K562 (cell line): Measurements from ENCODE around the gene KLHL6. TPM values are rescaled to one million over a fixed set of nuclear protein-coding genes. Genes with fewer than 3 reads are reported as not detected.
A peak's percentile ranks its signal among the peaks of the same experiment; 100 is the strongest.

ENCODE experiments used
- CXXC5 ChIP-seq: fragments of 250-450 bp; sonication (Bioruptor Pico); IDR thresholded peaks from 2 replicates; pipeline ENCODE4 v1.8.0; 2022; ENCODE audit warnings: inconsistent platforms, mild to moderate bottlenecking, moderate library complexity
- ILK ChIP-seq: fragments of 450-650 bp; IDR thresholded peaks from 2 replicates; pipeline ENCODE4 v1.6.1; 2016; ENCODE audit warnings: missing genetic modification characterization, low read depth, mild to moderate bottlenecking, missing compliant biosample characterization, moderate library complexity, borderline replicate concordance
- NCOA4 ChIP-seq: fragments of 450-650 bp; IDR thresholded peaks from 2 replicates; pipeline ENCODE4 v1.6.1; 2018; ENCODE audit warnings: mild to moderate bottlenecking; ENCODE audit not compliant: partially characterized antibody
- NR1H2 ChIP-seq: sonication (generic); formaldehyde crosslinking; IDR thresholded peaks from 2 replicates; pipeline ENCODE4 v1.4.0; 2020; ENCODE audit warnings: mild to moderate bottlenecking, missing genetic modification reagents
- POLR2G ChIP-seq: fragments of 200-400 bp; formaldehyde crosslinking; IDR thresholded peaks from 2 replicates; pipeline ENCODE4 v1.6.1; 2017; ENCODE audit warnings: low read depth, mild to moderate bottlenecking, antibody characterized with exemption, low read length, moderate library complexity
- RBM14 ChIP-seq: fragments of 200-400 bp; formaldehyde crosslinking; IDR thresholded peaks from 2 replicates; pipeline ENCODE4 v1.6.1; 2018; ENCODE audit warnings: low read depth, mild to moderate bottlenecking, low read length, moderate library complexity, borderline replicate concordance; ENCODE audit not compliant: insufficient read depth
- TAF9B ChIP-seq: fragments of 450-650 bp; IDR thresholded peaks from 2 replicates; pipeline ENCODE4 v1.6.1; 2018; ENCODE audit warnings: mild to moderate bottlenecking; ENCODE audit not compliant: partially characterized antibody
- WHSC1 ChIP-seq: IDR thresholded peaks from one replicate; pipeline ENCODE4 v1.6.1; 2012; ENCODE audit warnings: low read length, control low read depth, inconsistent platforms
- ZNF75A ChIP-seq: fragments of 450-650 bp; formaldehyde crosslinking; IDR thresholded peaks from 2 replicates; pipeline ENCODE4 v1.4.0; 2020; ENCODE audit warnings: mild to moderate bottlenecking
- polyA plus RNA-seq, 8 experiments: library from polyadenylated mRNA; depleted of rRNA in 4 of 8; stranded (reverse) in 5 of 8; unstranded in 3 of 8; fragments of >200 nt; fragmentation: Nextera tagmentation in 2 of 8; fragmentation: Illumina TruSeq in 1 of 8; extraction: Ambion mirVana in 2 of 8; extraction: Trizol in 1 of 8; gene quantifications; 2 replicates each; pipeline versions ENCODE4 v1.2.1 to v1.2.3, GENCODE V29; 2011 to 2014; ENCODE audit warnings: inconsistent platforms in 1 of 8, missing spikeins in 1 of 8
- total RNA-seq, 7 experiments: library from RNA; depleted of rRNA in 6 of 7; stranded (reverse); fragments of >200 nt in 6 of 7; fragmentation: Illumina TruSeq in 2 of 7; extraction: Trizol in 2 of 7; gene quantifications; 2 replicates each; pipeline versions ENCODE4 v1.2.1 to v1.2.3, GENCODE V29; 2011 to 2021; ENCODE audit warnings: low replicate concordance in 1 of 7
- TF ChIP-seq, protein P1 (sequence below): fragments of 450-650 bp; IDR thresholded peaks from 2 replicates; pipeline ENCODE4 v1.6.1; 2017; ENCODE audit warnings: antibody characterized with exemption, mild to moderate bottlenecking
- TF ChIP-seq, protein P2 (sequence below): sonication (generic); formaldehyde crosslinking; IDR thresholded peaks from 2 replicates; pipeline ENCODE4 v1.8.0; 2023; ENCODE audit warnings: missing genetic modification reagents, mild to moderate bottlenecking, borderline replicate concordance
- TF ChIP-seq, protein P3 (sequence below), 2 experiments: fragments of 450-650 bp; IDR thresholded peaks; 2 replicates each; pipeline ENCODE4 v1.6.1; 2016
- TF ChIP-seq, protein P4 (sequence below): IDR thresholded peaks from 2 replicates; pipeline ENCODE4 v1.6.1; 2012; ENCODE audit warnings: low read depth, low read length, improper control_type of control experiment, borderline replicate concordance

Gene KLHL6
- total and polyA plus RNA-seq, 9 of the 15 experiments (the other 6 are each of a cell fraction or from before 2014, with no cell fraction given) = 0.18 to 2.1 (median 1.4) TPM

DNA sequence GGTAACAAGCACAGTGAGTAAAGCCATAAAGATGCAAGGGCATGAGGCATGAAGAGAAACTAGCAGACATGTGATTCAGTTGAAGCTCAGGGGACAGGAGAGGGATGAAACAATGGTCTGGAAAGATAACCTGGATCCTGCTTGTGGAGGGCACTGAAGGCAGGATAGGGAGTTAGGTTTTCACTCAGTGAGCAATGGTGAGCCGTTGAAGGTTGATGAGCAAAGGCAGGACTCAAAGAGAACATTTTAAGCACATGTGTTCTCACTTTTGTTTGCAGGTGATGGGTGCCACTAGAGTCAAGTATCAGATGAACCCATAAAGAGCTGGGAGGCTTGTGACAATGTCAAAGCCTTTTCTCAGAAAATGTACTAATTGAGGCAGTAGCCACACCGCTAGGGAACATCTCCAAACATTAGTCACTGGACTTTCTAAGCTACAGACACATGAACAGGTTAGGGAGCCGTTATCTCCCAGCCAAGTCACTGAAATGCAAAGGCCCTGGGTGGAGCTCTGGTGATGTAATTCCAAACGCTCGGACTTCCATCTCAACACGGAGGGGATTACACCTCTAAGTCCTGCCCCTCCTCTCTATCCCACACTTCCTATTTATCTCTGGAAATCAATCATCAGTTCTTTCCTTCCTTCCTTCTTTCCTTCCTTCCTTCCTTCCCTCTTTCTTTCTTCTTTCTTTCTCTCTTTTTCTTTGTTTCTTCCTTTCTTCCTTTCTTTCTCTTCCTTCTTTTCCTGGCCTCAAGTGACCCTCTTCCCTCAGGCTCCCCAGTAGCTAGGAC, 22.7 kb downstream of the KLHL6 start (continued):
- TF ChIP-seq, protein P1, sequence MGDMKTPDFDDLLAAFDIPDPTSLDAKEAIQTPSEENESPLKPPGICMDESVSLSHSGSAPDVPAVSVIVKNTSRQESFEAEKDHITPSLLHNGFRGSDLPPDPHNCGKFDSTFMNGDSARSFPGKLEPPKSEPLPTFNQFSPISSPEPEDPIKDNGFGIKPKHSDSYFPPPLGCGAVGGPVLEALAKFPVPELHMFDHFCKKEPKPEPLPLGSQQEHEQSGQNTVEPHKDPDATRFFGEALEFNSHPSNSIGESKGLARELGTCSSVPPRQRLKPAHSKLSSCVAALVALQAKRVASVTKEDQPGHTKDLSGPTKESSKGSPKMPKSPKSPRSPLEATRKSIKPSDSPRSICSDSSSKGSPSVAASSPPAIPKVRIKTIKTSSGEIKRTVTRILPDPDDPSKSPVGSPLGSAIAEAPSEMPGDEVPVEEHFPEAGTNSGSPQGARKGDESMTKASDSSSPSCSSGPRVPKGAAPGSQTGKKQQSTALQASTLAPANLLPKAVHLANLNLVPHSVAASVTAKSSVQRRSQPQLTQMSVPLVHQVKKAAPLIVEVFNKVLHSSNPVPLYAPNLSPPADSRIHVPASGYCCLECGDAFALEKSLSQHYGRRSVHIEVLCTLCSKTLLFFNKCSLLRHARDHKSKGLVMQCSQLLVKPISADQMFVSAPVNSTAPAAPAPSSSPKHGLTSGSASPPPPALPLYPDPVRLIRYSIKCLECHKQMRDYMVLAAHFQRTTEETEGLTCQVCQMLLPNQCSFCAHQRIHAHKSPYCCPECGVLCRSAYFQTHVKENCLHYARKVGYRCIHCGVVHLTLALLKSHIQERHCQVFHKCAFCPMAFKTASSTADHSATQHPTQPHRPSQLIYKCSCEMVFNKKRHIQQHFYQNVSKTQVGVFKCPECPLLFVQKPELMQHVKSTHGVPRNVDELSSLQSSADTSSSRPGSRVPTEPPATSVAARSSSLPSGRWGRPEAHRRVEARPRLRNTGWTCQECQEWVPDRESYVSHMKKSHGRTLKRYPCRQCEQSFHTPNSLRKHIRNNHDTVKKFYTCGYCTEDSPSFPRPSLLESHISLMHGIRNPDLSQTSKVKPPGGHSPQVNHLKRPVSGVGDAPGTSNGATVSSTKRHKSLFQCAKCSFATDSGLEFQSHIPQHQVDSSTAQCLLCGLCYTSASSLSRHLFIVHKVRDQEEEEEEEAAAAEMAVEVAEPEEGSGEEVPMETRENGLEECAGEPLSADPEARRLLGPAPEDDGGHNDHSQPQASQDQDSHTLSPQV = 0 out of 2 replicates have a peak, but pooled peaks have one; percentile 36
- TF ChIP-seq ILK (tag) (no peak), WHSC1 (no peak), POLR2G (no peak), CXXC5 (CRISPR knock-in tag) (peak; percentile 49; the same call in 1 of the 2 replicates), NCOA4 (no peak), RBM14 (no peak), NR1H2 (no peak), ZNF75A (CRISPR knock-in tag) (no peak), TAF9B (no peak)
- TF ChIP-seq, protein P2, sequence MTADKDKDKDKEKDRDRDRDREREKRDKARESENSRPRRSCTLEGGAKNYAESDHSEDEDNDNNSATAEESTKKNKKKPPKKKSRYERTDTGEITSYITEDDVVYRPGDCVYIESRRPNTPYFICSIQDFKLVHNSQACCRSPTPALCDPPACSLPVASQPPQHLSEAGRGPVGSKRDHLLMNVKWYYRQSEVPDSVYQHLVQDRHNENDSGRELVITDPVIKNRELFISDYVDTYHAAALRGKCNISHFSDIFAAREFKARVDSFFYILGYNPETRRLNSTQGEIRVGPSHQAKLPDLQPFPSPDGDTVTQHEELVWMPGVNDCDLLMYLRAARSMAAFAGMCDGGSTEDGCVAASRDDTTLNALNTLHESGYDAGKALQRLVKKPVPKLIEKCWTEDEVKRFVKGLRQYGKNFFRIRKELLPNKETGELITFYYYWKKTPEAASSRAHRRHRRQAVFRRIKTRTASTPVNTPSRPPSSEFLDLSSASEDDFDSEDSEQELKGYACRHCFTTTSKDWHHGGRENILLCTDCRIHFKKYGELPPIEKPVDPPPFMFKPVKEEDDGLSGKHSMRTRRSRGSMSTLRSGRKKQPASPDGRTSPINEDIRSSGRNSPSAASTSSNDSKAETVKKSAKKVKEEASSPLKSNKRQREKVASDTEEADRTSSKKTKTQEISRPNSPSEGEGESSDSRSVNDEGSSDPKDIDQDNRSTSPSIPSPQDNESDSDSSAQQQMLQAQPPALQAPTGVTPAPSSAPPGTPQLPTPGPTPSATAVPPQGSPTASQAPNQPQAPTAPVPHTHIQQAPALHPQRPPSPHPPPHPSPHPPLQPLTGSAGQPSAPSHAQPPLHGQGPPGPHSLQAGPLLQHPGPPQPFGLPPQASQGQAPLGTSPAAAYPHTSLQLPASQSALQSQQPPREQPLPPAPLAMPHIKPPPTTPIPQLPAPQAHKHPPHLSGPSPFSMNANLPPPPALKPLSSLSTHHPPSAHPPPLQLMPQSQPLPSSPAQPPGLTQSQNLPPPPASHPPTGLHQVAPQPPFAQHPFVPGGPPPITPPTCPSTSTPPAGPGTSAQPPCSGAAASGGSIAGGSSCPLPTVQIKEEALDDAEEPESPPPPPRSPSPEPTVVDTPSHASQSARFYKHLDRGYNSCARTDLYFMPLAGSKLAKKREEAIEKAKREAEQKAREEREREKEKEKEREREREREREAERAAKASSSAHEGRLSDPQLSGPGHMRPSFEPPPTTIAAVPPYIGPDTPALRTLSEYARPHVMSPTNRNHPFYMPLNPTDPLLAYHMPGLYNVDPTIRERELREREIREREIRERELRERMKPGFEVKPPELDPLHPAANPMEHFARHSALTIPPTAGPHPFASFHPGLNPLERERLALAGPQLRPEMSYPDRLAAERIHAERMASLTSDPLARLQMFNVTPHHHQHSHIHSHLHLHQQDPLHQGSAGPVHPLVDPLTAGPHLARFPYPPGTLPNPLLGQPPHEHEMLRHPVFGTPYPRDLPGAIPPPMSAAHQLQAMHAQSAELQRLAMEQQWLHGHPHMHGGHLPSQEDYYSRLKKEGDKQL (CRISPR knock-in tag) = no peak
- TF ChIP-seq, protein P3, sequence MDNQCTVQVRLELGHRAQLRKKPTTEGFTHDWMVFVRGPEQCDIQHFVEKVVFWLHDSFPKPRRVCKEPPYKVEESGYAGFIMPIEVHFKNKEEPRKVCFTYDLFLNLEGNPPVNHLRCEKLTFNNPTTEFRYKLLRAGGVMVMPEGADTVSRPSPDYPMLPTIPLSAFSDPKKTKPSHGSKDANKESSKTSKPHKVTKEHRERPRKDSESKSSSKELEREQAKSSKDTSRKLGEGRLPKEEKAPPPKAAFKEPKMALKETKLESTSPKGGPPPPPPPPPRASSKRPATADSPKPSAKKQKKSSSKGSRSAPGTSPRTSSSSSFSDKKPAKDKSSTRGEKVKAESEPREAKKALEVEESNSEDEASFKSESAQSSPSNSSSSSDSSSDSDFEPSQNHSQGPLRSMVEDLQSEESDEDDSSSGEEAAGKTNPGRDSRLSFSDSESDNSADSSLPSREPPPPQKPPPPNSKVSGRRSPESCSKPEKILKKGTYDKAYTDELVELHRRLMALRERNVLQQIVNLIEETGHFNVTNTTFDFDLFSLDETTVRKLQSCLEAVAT (IDR thresholded peaks at IDR 0.05) = peak; percentile 72 to 75; a peak in 3 of 4 replicates
- TF ChIP-seq, protein P4, sequence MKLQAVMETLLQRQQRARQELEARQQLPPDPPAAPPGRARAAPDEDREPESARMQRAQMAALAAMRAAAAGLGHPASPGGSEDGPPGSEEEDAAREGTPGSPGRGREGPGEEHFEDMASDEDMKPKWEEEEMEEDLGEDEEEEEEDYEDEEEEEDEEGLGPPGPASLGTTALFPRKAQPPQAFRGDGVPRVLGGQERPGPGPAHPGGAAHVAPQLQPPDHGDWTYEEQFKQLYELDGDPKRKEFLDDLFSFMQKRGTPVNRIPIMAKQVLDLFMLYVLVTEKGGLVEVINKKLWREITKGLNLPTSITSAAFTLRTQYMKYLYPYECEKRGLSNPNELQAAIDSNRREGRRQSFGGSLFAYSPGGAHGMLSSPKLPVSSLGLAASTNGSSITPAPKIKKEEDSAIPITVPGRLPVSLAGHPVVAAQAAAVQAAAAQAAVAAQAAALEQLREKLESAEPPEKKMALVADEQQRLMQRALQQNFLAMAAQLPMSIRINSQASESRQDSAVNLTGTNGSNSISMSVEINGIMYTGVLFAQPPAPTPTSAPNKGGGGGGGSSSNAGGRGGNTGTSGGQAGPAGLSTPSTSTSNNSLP = no peak
